ENCODE measurements around the gene LDLRAD3.

Gene LDLRAD3

DNA sequence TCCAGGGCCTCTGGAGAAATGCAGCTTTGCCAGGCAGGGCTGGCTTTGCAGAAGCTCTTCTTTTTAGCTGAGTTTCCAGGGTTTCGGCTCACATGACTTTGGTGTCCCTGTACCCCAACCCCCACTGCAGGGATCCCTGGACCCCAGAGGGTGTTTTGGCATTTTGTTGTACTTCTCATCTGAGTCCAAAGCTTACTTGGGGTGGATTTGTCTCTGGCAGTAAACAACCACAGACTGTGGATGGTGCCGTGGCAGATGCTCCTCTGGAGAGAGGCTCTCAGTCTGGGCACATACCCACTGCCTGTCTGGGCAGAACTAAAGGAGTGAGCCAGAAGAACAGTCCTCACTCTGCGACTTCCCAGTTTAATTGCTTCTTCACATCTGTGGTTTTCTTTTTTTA lies 295.8 kb downstream of the LDLRAD3 start:
- TF ChIP-seq CREB1 (IDR thresholded peaks at IDR 0.05; ENCODE audit: low read depth) (no peak), NFIC (IDR thresholded peaks at IDR 0.05) (no peak), TEAD4 (IDR thresholded peaks at IDR 0.05) (no peak), RAD21 (IDR thresholded peaks at IDR 0.05; ENCODE audit: low read depth) (no peak), REST (IDR thresholded peaks at IDR 0.05; ENCODE audit: low read depth) (no peak), TAF1 (IDR thresholded peaks at IDR 0.05; ENCODE audit: low read depth) (no peak), TCF12 (IDR thresholded peaks at IDR 0.05; ENCODE audit: low read depth) (no peak), FOXM1 (IDR thresholded peaks at IDR 0.05; ENCODE audit: borderline replicate concordance, low read depth) (no peak), EP300 (IDR thresholded peaks at IDR 0.05; ENCODE audit: borderline replicate concordance) (no peak), ZBTB7A (IDR thresholded peaks at IDR 0.05; ENCODE audit: low read depth) (no peak), YY1 (IDR thresholded peaks at IDR 0.05; ENCODE audit: low read depth) (no peak), EGR1 (IDR thresholded peaks at IDR 0.05) (no peak)
- TF ChIP-seq, protein P1, sequence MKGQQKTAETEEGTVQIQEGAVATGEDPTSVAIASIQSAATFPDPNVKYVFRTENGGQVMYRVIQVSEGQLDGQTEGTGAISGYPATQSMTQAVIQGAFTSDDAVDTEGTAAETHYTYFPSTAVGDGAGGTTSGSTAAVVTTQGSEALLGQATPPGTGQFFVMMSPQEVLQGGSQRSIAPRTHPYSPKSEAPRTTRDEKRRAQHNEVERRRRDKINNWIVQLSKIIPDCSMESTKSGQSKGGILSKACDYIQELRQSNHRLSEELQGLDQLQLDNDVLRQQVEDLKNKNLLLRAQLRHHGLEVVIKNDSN (IDR thresholded peaks at IDR 0.05): no peak
- TF ChIP-seq, protein P2, sequence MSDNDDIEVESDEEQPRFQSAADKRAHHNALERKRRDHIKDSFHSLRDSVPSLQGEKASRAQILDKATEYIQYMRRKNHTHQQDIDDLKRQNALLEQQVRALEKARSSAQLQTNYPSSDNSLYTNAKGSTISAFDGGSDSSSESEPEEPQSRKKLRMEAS (IDR thresholded peaks at IDR 0.05): no peak

- TF ChIP-seq ZBTB7A (IDR thresholded peaks at IDR 0.05; ENCODE audit: low read depth) (no peak), TEAD4 (IDR thresholded peaks at IDR 0.05) (no peak), REST (IDR thresholded peaks at IDR 0.05; ENCODE audit: low read depth) (no peak), TAF1 (IDR thresholded peaks at IDR 0.05; ENCODE audit: low read depth) (no peak)
Observed at GRCh38 chr11:36240173-36240572, 296.3 kb downstream of the LDLRAD3 start.

DNA sequence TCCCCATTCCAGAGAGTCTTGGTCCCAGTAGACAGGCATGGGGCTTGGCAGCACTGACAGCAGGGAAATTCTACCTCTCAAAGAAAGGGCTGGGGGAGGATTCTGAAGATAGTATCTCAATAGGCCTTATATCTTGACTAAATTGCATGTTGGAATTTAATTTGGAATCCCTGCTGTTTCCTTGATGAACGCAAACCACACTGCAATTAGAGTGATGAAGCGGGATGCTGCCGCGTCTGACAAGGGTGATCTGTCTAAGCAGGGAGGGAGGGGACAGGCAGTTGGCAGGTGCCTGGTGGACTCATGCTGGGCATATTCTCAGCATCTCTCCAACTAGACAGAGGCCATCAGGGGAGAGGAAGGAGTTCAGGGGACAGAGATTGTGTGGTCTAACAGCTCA lies 296.9 kb downstream of the LDLRAD3 start:
- TF ChIP-seq REST (IDR thresholded peaks at IDR 0.05; ENCODE audit: low read depth): no peak
- no peak for TF ChIP-seq YY1 (IDR thresholded peaks at IDR 0.05; ENCODE audit: low read depth)
- TF ChIP-seq ZBTB7A (IDR thresholded peaks at IDR 0.05; ENCODE audit: low read depth): no peak
- TF ChIP-seq NFIC (IDR thresholded peaks at IDR 0.05): no peak
- TF ChIP-seq EGR1 (IDR thresholded peaks at IDR 0.05): no peak
- no peak for TF ChIP-seq TEAD4 (IDR thresholded peaks at IDR 0.05)
- TF ChIP-seq, protein P2 (IDR thresholded peaks at IDR 0.05): no peak
- TF ChIP-seq, protein P1 (IDR thresholded peaks at IDR 0.05): no peak
- no peak for TF ChIP-seq CEBPB (IDR thresholded peaks at IDR 0.05)
- no peak for TF ChIP-seq EP300 (IDR thresholded peaks at IDR 0.05; ENCODE audit: borderline replicate concordance)
- no peak for TF ChIP-seq TAF1 (IDR thresholded peaks at IDR 0.05; ENCODE audit: low read depth)
- no peak for TF ChIP-seq FOXM1 (IDR thresholded peaks at IDR 0.05; ENCODE audit: borderline replicate concordance, low read depth)
- TF ChIP-seq RAD21 (IDR thresholded peaks at IDR 0.05; ENCODE audit: low read depth): no peak
- no peak for TF ChIP-seq TCF12 (IDR thresholded peaks at IDR 0.05; ENCODE audit: low read depth)
- TF ChIP-seq CREB1 (IDR thresholded peaks at IDR 0.05; ENCODE audit: low read depth): no peak

DNA sequence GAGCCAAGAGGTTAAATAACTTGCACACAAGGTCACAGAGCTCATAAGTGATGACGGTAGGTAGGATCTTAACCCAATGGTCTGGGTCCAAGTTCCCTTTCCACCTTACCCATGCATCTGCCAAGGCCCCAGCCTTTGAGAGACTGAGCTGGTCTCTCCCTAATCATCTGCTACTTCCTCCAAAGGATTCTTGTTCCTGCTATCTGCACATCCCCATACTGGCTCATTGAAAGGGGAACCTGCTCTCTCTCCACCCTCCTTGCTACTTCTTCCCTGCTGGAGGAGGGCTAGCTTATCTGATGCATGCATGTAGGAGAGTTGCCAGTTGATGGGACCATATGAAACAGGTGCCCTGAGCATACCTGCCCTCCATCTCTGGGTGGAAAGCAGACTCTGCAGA lies 297.6 kb downstream of the LDLRAD3 start:
- TF ChIP-seq EGR1 (IDR thresholded peaks at IDR 0.05): no peak
- TF ChIP-seq, protein P2 (IDR thresholded peaks at IDR 0.05): no peak
- TF ChIP-seq TCF12 (IDR thresholded peaks at IDR 0.05; ENCODE audit: low read depth): no peak
- TF ChIP-seq NFIC (IDR thresholded peaks at IDR 0.05): no peak
- TF ChIP-seq EP300 (IDR thresholded peaks at IDR 0.05; ENCODE audit: borderline replicate concordance): no peak
- no peak for TF ChIP-seq CREB1 (IDR thresholded peaks at IDR 0.05; ENCODE audit: low read depth)
- TF ChIP-seq YY1 (IDR thresholded peaks at IDR 0.05; ENCODE audit: low read depth): no peak
- no peak for TF ChIP-seq CEBPB (IDR thresholded peaks at IDR 0.05)
- TF ChIP-seq TAF1 (IDR thresholded peaks at IDR 0.05; ENCODE audit: low read depth): no peak
- no peak for TF ChIP-seq ZBTB7A (IDR thresholded peaks at IDR 0.05; ENCODE audit: low read depth)
- TF ChIP-seq FOXM1 (IDR thresholded peaks at IDR 0.05; ENCODE audit: borderline replicate concordance, low read depth): no peak
- no peak for TF ChIP-seq TEAD4 (IDR thresholded peaks at IDR 0.05)
- no peak for TF ChIP-seq RAD21 (IDR thresholded peaks at IDR 0.05; ENCODE audit: low read depth)
- TF ChIP-seq REST (IDR thresholded peaks at IDR 0.05; ENCODE audit: low read depth): no peak
